HG03159 (cell line): ENCODE measurements around the gene WWOX.

Experiments used
- ATAC-seq: cut with Tn5 transposase; IDR thresholded peaks from one replicate; pipeline ENCODE4 v1.9.1; 2021; ENCODE audit warnings: mild to moderate bottlenecking, moderate library complexity; ENCODE audit not compliant: unreplicated experiment

The WWOX gene

DNA sequence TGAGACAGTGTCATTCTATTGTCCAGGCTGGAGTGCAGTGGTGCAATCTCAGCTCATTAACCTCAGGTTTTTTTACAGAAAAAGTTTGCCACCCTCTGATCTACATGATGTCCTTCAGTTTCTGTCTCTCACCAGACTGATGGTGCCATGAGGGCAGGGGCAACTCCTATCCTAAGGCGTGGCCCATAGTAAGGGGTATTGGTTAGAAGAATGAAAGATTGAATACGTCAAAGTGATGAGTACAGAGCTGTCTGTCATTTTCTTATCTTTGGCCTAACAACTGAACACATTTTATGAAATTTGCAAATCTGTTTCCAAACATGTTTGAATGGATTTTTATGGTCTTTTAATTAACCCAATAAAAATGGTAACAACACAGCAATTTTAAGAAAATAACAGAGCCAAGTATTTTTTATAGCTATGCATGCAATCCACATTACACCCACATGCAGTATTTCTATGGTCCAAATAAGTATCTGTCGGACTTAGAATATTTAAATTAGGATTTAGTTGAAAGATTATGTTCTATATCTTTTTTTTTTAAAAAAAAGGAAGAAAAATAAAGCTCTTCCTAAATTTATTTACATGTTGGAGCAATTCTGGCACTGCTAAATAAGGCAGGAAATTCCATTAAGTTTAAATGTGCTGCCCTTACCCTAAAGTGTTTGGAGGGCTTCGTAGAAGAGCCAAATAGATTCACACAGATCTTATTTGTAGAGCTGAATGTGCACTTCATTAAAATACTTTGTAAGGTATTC is 192.8 kb downstream of the WWOX start:
- ATAC-seq: no peak

DNA sequence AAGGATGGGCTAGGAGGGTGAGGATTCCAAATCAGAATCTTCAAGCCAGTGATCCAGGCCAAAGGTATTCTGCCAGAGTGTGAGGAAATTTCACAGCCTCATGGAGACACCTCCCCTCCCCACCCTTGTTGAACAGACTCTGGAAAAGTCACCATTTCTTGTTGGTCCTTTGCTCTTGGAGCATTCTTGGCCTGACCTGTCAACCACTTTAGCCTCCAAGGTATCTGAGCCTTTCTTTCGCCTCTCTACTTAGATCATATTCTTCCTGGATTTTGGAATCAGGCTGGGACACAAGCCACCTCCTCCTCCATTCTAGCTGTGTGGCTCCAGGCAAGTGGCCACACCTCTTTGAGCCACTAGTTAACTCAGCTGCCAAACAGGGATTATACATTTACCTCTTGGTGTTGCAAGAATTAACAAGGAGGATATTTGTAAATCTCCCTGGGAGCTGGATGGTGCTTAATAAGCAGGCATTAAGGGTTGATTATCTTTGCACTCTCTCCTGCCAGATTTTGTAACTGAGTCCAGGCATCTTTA is 193.5 kb downstream of the WWOX start:
- no peak for ATAC-seq

DNA sequence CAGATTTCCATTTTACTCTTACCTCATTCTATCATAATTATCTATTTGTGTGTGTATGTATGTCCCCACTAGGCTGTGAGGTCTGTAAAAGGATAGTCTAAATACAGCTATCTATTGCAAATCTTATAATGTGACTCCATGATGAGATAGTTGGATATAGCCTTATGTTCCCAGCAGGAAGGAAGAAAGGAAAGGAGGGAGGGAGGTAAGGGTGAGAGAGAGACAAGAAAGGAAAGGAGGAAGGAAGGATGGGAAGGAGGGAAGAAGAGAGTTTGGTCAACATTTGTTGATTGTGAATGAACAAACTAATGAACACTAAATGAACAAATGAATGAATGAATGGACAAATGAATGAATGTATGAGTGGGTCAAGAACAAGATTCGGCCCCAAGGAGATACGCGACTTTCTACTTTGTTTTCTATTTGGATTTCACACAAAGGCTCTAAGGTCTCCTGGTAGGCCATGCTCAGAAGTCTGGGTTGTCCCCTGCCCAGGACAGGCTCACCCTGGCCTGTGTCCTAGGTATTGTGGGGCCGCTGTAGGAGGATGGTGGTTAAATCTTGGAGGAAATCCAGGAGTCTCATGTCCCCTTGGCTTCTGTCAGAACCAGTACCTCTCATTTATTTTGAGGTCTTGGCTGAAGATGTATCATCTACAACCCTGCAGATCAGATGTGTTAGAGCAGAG is 195.2 kb downstream of the WWOX start:
- no peak for ATAC-seq

DNA sequence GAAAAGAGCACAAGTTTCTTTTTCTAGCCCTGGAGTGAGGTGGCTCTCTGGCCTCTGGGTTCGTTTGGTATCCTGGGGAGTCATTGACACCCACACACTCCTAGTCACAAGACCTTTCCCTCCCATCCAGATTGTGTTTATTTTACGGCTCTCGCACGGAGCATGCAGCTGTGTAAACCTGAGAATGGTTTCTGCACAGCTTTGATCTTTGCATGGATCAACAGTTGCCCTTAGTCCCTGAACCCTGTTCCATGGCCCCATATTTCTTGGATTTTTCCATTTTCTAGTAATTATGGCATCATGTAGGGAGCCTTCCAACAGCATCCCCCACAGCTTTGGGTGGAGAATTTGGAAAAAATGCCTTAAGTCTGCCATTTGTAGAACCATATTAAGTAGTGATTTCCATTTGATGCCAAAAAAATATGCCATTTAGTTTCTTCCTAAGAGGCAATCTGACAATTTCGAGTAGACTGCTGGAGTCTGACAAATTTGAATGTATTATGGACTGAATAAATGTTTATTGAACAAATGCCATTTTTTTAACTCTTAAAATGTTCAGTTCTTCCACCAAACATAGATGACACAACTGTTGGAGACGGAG is 197.7 kb downstream of the WWOX start:
- no peak for ATAC-seq

DNA sequence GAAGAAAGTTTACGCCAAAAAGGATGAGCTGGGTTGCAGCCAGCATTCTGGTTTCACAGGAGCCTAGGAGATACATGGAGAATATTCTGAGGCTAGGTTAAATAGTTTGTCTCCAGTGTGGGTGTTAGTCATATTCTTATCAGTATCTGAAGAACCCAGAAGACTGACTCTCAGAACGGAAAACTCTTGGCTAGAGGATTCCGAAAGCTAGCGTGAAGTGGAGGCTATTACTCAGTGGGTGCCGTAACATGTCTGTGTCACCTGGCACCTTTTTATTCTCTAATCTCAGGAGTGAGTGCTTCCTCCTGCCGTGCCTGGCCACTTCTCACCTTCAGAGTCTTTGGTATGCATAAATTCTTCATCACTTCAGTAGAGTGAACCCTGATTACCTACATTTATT is 199.5 kb downstream of the WWOX start:
- ATAC-seq: no peak

DNA sequence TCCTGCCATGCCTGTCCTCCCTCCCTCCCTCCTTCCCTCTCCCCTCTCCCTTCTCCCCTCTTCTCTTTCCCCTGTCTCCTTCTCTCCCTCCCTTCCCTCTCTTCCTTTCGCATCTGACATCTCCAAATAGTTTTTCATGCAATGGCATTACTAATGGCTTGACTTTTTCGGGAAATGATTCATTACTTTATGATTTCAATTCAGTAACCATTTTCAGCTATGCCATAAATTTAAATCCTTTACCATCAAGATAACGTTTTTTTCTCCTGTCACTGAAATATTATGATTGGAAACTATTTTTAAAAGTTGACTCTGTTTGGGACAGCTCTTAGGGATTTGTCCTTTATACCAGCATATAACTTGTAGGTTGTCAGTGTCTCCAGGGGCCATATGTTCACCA is 201.0 kb downstream of the WWOX start:
- ATAC-seq: no peak

DNA sequence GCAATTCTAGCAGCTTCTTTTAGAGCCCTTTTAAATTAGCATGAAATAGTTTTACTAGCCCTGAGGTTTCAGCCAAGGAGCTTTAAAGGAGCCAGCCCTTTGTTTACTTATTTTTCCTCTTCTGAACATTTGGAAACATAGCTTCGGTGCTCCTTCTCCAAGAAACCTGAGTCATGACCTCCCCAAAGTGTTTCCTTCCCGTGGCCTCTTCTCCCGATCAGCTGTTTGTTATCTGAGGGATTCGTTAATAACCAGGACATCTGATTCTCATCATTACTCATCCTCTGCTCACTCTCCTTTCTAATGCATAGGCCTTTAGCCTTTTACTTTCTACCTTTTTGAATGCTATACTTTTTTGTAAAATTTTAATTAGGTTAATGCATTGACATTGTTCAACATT is 204.5 kb downstream of the WWOX start:
- no peak for ATAC-seq

DNA sequence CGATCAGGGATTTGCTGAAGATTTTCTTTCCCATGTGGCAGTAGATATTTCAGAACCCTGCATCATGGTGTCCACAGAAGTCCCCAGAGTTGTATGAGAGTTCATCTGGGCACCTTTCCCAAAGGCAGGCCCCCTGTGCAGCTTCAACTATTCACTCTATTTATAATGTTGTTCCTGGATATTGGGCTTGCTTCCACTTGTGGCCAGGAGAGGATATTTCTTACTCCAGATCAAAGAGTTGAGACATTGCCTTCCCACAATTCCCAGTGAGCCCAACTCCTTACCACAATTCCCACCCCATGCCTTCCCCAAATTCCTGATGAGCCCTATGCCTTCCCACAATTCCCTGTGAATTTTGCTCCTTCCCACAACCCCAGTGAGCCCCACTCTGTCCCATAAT is 206.9 kb downstream of the WWOX start:
- no peak for ATAC-seq

DNA sequence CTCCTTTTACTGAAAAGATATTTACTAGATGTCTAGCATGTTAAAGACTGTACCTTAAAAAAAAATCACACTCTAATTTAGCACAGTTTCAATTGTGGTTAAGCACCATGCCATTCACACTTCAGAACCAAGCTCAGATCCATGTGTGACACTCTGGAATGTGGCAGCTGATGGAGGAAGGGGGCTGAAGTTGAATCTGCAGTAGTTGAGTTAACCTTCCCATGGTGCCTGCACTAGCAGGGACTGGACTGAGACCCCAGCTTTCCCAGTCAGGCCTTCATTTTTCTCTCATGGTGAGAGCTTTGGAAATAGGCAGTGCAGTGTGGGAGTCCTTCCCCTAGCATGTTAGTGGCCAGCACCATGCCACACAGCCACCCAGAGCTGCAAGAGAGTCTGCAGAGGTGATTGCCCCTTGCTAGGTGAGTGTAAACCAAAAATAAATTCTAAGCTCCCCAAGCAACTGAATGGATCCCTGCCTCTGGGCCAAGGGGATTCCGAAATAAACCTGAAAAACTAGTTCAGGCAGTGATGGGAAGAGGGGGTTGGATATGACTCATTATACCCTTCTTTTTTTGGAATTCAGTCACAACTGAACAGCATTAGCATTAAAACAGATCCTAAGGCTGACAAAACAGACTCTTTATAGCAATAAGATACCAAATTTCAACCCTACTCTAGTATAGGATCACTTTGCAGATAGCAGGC is 208.5 kb downstream of the WWOX start:
- ATAC-seq: no peak

DNA sequence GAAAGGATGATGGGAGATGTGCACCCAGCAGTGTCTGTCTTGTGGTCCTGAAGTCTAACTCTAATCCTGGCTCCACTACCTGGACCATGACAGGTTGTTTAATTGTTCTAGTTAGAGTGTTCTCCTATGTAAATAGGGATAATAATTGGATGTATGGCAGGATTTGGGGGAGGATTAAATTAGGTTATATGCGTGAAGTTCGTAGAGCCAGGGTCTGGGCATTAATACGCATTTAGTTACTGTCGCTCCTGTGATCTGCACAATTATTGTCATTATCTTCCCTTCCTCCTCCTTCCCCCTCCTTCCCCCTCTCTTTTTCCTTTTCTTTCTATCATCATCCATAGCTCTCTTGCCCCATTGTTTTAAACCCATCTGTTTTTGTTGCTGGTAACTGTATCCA is 210.3 kb downstream of the WWOX start:
- no peak for ATAC-seq

DNA sequence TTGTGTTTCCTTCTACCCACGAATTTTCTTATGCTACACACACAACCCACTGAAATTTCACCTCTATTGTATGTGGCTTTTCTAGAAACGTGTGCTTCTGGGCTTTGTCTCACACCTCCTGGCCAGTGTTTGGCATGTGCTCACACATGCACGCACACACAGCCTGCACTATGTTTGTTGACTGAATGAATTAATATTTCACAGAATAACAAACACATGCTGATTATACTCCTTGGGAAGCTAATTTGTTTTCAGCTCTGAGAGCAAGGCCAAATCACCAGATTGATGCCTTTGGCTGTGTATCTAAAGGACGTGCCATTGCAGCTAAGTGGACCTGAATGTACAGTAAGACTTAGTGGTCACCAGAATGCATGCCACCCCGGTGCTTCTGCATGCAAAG is 210.7 kb downstream of the WWOX start:
- no peak for ATAC-seq

DNA sequence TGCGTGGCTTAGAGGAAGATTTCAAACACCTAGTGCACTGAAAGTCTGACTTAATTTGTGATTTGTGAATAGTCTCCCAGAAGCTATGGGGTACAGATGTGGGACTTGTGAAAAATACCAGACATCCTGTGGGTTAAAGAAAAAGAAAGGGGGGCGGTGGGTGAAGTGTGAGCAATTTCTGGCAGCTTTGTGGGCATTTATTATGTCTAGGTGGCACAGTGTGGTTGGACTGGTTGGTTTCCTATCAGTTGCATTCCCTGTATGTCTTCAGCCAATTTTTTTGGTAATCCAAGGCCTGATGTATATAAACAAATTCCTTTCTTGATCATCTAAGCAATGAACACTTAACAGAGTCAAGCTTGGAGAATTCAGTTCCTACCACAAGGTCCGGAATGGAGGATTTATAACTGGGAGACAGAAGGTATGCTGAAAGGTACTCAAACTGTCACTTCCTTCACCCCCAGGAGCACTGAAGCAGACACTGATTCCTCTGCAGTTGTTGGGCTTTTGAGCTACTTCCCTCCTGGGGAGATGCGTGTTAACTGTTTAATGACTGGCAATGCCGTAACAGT is 211.6 kb downstream of the WWOX start:
- ATAC-seq: no peak

DNA sequence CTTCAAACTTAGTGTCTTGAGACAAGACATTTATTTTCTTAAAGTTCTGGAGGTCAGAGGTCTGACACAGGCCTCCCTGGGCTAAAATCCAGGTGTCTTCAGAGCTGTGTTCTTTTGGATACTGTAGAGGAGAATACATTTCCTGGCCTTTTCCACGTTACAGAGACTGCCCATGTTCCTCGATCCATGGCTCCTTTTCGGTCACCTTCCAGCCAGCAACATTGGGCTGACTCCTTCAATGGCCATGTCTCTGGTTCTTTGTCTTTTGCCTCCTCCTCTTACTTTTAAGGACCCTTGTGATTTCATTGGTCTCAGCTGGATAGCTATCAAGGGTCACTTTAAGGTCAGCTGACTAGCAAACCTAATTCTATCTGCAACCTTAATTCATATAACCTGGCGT is 212.4 kb downstream of the WWOX start:
- ATAC-seq: no peak

DNA sequence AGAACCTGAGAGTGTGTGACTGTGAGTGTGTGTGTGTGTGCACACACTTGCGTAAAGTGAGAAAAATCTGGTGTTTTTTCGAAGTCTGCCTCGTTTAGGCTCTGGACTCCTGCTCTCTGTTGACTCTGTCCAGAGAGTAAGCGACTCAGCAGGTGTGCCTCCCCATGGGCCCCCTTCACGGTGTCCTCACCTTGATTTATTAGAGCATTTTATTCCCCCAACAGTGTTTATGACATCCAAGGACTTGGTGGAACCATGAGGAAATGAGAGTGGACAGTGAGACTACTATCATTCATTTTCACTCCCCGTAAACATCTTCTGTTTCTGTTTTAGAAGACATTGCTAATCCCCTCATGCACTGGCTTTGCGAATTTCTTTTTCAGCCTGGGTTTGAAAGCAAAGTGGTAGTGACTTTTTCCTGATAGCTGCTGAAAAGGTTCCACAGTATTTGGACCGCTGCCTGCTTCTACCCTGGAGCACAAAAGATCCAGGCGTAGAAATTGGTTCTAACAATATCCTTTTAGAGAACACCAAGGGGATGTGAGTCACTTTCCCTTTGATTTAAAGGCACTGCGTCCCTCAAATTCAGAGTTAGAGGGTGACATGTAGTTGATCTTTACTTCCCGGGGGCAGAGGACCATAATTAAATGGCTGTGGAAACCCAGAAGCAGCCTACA is 218.2 kb downstream of the WWOX start:
- no peak for ATAC-seq

DNA sequence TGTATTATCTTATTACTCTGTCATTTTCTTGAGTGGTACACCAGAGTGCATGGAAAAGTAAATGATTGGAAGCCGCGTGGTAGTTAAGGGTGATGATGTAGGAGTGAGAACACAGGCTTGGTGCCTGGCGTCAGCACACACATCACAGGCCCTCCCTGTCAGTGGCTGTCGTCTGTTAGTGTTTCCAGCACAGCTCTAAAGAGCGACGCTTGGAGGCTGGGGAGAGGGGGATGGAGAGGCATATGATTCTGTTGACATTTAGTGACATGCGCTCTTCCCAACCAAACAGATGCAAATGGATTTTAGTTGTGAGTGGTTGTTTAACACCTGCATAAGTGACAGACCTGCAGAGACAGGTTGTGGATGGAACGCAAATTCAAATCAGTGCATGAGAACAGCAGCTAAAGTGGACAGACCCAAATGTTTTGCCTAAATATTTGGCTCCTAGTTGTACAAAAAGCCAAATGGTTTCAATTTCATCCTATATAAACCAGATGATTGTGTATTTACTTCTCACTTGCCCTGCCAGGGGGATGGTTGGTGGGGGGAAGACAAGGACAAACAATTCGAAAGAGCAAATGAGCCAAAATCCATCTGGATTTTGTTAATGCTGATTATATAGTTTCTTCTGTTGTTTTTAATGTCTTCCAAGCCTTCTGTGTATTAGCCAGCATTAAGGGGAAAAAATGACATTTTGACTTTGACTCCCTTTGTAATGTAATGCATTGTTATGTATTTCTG is 222.3 kb downstream of the WWOX start:
- ATAC-seq: no peak

DNA sequence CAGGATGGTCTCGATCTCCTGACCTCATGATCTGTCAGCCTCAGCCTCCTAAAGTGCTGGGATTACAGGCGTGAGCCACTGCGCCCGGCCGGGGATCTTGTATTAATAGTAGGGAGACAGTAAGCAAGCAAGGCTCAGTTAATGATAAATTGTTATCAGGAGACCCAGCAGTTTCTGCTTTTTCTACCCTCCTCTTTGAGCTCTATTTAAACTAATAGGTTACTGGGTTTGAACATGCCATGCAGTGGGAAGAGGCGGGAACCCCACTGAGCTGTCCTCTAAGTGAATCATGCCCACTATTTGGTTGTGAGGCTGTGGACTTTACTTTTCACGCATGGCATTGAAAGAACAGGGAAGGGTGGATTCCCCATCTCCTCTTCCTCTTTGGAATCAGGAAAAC is 223.9 kb downstream of the WWOX start:
- ATAC-seq: no peak

DNA sequence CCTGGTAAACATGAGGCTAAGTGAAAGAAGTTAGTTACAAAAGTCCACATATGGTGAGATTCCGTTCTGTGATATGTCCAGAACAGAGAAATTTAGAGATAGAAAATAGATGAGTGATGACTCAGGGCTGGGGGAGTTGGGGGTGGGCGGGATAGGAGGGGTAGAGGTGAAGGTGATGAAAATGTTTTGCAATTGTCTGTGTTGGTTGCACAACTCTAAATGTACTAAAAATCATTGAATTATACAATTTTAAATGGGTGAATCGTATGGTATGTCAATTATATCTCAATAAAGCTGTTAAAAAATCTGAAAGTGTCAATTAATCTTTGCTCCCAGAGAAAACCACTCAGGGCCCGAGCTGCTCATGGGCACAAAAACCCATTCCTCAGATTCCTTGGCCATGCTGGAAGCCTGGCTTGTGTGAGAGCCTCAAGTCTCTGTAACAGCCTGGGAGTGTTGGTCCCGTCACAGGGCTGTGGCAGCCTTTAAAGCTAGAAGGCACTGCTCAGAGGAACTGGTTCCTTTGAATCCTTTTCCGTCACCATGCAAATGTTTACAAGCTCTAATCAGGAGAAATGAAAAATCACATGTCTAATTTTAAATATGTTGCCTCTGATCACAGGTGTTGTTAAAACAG is 225.3 kb downstream of the WWOX start:
- ATAC-seq: no peak

DNA sequence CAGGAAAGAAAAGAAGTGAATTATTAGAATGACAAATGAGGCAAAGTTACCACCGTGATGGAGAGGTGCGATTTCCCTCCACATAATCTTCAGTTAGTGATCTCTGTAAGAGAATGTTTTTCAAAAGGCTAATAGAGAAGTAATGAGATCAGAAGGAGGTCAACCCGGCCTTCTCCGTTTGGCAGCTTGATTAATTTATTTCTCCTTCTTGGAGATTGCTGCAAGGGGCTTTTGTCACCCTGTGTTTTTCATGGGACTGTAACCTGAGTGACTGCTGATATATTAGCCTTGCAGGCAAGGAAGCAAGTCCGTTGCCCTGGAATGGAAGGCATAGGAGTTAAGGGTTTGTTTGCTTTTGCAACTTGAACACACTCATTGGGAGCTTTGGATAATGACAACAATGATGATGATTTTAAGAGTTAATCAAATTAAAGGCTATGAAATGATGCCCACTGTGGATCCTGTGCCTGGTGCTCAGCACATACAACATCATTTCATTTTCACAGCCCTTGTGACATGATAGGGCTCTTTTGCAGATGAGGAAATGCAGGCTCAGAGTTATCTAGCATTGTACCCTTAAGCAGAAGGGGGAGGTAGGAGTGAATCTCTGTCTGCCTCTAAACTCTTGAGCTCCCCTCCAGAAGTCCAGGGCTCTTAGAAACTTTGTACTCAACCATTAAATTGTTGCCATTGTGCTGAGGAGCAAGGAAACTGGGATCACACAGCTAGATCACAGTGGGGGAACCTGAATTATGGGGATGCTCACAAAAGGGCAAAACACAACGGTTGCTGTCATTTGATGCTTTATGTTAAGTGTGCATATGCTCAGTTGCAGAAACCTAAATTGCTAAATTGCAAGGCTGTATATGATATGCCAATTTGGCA is 226.3 kb downstream of the WWOX start:
- ATAC-seq: no peak
